Measurements from ENCODE around the gene FAAH2. TPM values are rescaled to one million over a fixed set of nuclear protein-coding genes. Genes with fewer than 3 reads are reported as not detected.

The FAAH2 gene
- total and polyA plus RNA-seq, 9 of the 15 experiments (the other 6 are each of a cell fraction or from before 2014, with no cell fraction given), result 0.07 to 1.1 (median 0.47) TPM

DNA sequence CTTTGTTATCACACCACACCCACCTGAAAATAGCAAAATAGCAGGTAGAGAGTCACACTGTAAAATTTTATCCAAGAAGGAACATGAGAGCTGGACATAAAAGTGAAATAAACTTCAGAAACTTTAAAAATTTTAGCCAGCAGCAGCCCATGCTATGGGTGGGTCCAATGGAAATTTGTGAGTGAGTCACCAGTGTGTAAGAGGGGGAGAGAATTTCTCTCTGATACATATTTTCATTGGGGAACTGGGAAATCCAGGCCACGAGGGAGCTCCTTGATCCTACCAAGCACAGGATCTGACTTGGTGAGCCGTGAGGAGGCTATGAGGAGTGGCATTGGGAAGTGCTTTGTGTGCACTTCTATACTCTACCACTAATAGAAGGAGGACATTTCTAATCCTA, 136.3 kb downstream of the FAAH2 start:
- no peaks in the 10 kb centered on the region for H3K36me3 ChIP-seq (ENCODE audit: control insufficient read depth, insufficient read depth, low read length)
- FAIRE-seq (no peak), ATAC-seq (no peak), DNase-seq (ENCODE audit: extremely low read depth in 1 of 4, low spot score in 3 of 4) (no peak)
- H3K4me2 ChIP-seq (ENCODE audit: insufficient read depth, low read length), result no peak overlapping the region
- 0% methylated on average over 2 of the region's 2 CpGs for WGBS (ENCODE audit: insufficient coverage, low coverage, missing lambda C conversion rate)
- intact Hi-C loops (cut with micrococcal nuclease) (no loop called here), in situ Hi-C loops (cut with MboI) (no loop called here)
- H3K27ac ChIP-seq (ENCODE audit: extremely low read depth, low read depth, low read length), result no peak overlapping the region
- H3K4me3 ChIP-seq, result no peak overlapping the region
- H3K9me3 ChIP-seq (replicated peaks; ENCODE audit: control insufficient read depth, insufficient read depth, low read depth, low read length), result no peaks in the 10 kb centered on the region
- ChIA-PET POLR2A (no interaction called here), CTCF (ENCODE audit: low intra/inter-chr PET ratio) (no interaction called here)
- H2AFZ ChIP-seq (ENCODE audit: low read depth, low read length), result no peak overlapping the region
- no peaks in the 10 kb centered on the region for H3K4me1 ChIP-seq (replicated peaks in 1 of 2; ENCODE audit: control insufficient read depth in 2 of 2, insufficient read depth in 2 of 2, low read length in 2 of 2)
- H3K27me3 ChIP-seq (ENCODE audit: control insufficient read depth in 2 of 2, insufficient read depth in 2 of 2, low read length in 2 of 2), result no peaks in the 10 kb centered on the region
- no peaks in the 10 kb centered on the region for H3K9me1 ChIP-seq (ENCODE audit: control insufficient read depth, insufficient read depth, low read length)
- no TSS peak for BruUV-seq (replicated peaks)
- H3K79me2 ChIP-seq (ENCODE audit: control insufficient read depth, insufficient read depth, low read length), result no peaks in the 10 kb centered on the region
- H4K20me1 ChIP-seq (replicated peaks; ENCODE audit: control insufficient read depth, insufficient read depth, low read length), result no peaks in the 10 kb centered on the region
- no peak overlapping the region for H3K9ac ChIP-seq (ENCODE audit: insufficient read depth in 1 of 2, low read depth in 2 of 2, low read length in 2 of 2)
- TF ChIP-seq ZNF707 (CRISPR knock-in tag; conservative IDR thresholded peaks at IDR 0.05) (no peak), CTBP1 (IDR thresholded peaks at IDR 0.05; ENCODE audit: borderline replicate concordance) (no peak), POLR2AphosphoS2 (IDR thresholded peaks at IDR 0.05; ENCODE audit: low read length) (no peak), SMAD1 (IDR thresholded peaks at IDR 0.05; ENCODE audit: low read depth, low read length, partially characterized antibody) (no peak), MTA2 (IDR thresholded peaks at IDR 0.05; ENCODE audit: low read depth) (no peak), SRSF1 (IDR thresholded peaks at IDR 0.05; ENCODE audit: low read depth, low read length) (no peak), CHCHD3 (CRISPR knock-in tag; IDR thresholded peaks at IDR 0.05) (no peak), SMAD3 (CRISPR knock-in tag; conservative IDR thresholded peaks at IDR 0.05) (no peak), MAFK (IDR thresholded peaks at IDR 0.05; ENCODE audit: low read length) (no peak), ATF1 (CRISPR knock-in tag; IDR thresholded peaks at IDR 0.05) (no peak), ATF1 (tag; IDR thresholded peaks at IDR 0.05) (no peak), ESRRA (IDR thresholded peaks at IDR 0.05; ENCODE audit: borderline replicate concordance, low read depth) (no peak), ZNF324 (CRISPR knock-in tag; IDR thresholded peaks at IDR 0.05) (no peak), ZNF778 (CRISPR knock-in tag; IDR thresholded peaks at IDR 0.05) (no peak), POLR2AphosphoS5 (IDR thresholded peaks at IDR 0.05; ENCODE audit: control insufficient read depth, insufficient read depth, low read depth, low read length) (no peak)
- TF ChIP-seq, protein P1, sequence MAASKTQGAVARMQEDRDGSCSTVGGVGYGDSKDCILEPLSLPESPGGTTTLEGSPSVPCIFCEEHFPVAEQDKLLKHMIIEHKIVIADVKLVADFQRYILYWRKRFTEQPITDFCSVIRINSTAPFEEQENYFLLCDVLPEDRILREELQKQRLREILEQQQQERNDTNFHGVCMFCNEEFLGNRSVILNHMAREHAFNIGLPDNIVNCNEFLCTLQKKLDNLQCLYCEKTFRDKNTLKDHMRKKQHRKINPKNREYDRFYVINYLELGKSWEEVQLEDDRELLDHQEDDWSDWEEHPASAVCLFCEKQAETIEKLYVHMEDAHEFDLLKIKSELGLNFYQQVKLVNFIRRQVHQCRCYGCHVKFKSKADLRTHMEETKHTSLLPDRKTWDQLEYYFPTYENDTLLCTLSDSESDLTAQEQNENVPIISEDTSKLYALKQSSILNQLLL (CRISPR knock-in tag; IDR thresholded peaks at IDR 0.05; ENCODE audit: borderline replicate concordance), result no peak
- TF ChIP-seq, protein P2, sequence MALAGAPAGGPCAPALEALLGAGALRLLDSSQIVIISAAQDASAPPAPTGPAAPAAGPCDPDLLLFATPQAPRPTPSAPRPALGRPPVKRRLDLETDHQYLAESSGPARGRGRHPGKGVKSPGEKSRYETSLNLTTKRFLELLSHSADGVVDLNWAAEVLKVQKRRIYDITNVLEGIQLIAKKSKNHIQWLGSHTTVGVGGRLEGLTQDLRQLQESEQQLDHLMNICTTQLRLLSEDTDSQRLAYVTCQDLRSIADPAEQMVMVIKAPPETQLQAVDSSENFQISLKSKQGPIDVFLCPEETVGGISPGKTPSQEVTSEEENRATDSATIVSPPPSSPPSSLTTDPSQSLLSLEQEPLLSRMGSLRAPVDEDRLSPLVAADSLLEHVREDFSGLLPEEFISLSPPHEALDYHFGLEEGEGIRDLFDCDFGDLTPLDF (CRISPR knock-in tag; IDR thresholded peaks at IDR 0.05), result no peak
- TF ChIP-seq, protein P3, sequence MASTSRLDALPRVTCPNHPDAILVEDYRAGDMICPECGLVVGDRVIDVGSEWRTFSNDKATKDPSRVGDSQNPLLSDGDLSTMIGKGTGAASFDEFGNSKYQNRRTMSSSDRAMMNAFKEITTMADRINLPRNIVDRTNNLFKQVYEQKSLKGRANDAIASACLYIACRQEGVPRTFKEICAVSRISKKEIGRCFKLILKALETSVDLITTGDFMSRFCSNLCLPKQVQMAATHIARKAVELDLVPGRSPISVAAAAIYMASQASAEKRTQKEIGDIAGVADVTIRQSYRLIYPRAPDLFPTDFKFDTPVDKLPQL (IDR thresholded peaks at IDR 0.05; ENCODE audit: extremely low read depth, insufficient read length), result no peak
- TF ChIP-seq, protein P4, sequence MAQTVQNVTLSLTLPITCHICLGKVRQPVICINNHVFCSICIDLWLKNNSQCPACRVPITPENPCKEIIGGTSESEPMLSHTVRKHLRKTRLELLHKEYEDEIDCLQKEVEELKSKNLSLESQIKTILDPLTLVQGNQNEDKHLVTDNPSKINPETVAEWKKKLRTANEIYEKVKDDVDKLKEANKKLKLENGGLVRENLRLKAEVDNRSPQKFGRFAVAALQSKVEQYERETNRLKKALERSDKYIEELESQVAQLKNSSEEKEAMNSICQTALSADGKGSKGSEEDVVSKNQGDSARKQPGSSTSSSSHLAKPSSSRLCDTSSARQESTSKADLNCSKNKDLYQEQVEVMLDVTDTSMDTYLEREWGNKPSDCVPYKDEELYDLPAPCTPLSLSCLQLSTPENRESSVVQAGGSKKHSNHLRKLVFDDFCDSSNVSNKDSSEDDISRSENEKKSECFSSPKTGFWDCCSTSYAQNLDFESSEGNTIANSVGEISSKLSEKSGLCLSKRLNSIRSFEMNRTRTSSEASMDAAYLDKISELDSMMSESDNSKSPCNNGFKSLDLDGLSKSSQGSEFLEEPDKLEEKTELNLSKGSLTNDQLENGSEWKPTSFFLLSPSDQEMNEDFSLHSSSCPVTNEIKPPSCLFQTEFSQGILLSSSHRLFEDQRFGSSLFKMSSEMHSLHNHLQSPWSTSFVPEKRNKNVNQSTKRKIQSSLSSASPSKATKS (CRISPR knock-in tag; IDR thresholded peaks at IDR 0.05), result no peak

Data from K562 (cell line).